Measurements from ENCODE around the gene SP7.
"Not testable (repeated sequence)": the region's sequence is repeated elsewhere in the genome, so short reads cannot be mapped to it uniquely, and the experiment has no call there.

SP7 gene

GRCh38 chr12:53336181-53336681, at the start of gene SP7:
Gene SP7 (minus strand): TSS chr12:53336354. CDS start chr12:53335646, 708 bp downstream.
- DNase-seq (ENCODE audit: low read depth): no peak

DNA sequence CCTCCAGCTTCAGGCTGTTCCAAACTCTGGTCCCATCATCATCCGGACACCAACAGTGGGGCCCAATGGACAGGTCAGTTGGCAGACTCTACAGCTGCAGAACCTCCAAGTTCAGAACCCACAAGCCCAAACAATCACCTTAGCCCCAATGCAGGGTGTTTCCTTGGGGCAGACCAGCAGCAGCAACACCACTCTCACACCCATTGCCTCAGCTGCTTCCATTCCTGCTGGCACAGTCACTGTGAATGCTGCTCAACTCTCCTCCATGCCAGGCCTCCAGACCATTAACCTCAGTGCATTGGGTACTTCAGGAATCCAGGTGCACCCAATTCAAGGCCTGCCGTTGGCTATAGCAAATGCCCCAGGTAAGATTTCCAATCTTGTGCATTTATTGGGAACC, 47.1 kb upstream of the SP7 start:
- DNase-seq (ENCODE audit: low read depth): no peak

DNA sequence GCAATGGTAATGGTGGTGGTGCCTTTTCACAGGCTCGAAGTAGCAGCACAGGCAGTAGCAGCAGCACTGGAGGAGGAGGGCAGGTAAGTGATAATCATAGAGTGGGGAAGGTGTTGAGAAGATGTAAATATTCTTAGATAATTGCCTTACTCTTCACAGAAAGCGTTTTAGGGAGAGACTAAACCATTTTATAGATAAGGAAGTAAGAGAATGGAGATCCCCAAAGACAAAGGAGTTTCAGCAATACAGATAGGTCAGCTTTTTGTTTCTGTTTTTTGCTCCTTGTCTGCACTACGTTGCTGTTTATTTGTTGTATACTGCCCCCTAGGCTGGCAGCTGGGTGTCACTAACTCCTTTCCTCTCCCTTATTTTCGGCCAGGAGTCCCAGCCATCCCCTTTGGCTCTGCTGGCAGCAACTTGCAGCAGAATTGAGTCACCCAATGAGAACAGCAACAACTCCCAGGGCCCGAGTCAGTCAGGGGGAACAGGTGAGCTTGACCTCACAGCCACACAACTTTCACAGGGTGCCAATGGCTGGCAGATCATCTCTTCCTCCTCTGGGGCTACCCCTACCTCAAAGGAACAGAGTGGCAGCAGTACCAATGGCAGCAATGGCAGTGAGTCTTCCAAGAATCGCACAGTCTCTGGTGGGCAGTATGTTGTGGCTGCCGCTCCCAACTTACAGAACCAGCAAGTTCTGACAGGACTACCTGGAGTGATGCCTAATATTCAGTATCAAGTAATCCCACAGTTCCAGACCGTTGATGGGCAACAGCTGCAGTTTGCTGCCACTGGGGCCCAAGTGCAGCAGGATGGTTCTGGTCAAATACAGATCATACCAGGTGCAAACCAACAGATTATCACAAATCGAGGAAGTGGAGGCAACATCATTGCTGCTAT, 45.8 kb upstream of the SP7 start:
- no peak for DNase-seq (ENCODE audit: low read depth)

- DNase-seq (ENCODE audit: low read depth): no peak
Measured at GRCh38 chr12:53380794-53381730, 44.9 kb upstream of the SP7 start.

- DNase-seq (ENCODE audit: low read depth): peak; percentile 94
Measured at GRCh38 chr12:53380104-53380793, 44.1 kb upstream of the SP7 start, which contains the start of gene SP1. Gene SP1 (plus strand): TSS chr12:53380176. CDS start chr12:53380292, 116 bp downstream.

- peak; percentile 60 for DNase-seq (ENCODE audit: low read depth)
Measured at GRCh38 chr12:53379389-53380103, 43.4 kb upstream of the SP7 start.

DNA sequence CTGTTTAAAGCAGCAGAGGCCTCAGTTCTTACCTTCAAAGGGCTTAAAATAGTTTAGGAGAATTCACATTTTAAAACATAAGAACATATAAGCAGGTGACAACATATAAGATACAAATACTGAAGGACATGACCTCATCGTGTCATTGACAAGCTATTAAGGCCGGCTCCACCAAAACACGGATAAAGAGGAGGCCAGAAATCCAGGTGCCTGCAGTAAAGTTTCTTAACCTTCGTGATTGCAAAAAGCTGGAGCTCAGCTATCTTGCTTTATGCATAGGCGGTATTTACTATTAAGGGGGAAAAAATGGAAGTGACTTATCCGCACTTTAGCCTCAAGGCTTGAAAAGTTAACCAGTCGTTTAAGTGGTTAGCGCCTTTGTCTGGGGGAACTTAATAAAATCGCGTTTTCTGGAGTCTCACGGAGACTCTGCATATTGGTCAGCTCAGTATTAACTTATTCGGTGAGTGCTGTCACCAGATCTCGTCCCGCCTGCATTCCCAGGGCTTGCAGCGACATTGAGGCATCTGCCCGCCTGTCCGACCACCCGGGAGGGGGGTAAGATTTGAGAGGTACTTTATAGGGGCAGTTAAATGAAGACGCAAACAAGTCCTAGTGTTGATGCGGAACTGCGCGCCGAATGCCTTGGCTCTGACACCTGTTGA, 42.7 kb upstream of the SP7 start:
- no peak for DNase-seq (ENCODE audit: low read depth)

GRCh38 chr12:53378222-53378621, 42.1 kb upstream of the SP7 start:
- no peak for DNase-seq (ENCODE audit: low read depth)

- no peak for DNase-seq (ENCODE audit: low read depth)
Measured at GRCh38 chr12:53376747-53377146, 40.6 kb upstream of the SP7 start.

DNA sequence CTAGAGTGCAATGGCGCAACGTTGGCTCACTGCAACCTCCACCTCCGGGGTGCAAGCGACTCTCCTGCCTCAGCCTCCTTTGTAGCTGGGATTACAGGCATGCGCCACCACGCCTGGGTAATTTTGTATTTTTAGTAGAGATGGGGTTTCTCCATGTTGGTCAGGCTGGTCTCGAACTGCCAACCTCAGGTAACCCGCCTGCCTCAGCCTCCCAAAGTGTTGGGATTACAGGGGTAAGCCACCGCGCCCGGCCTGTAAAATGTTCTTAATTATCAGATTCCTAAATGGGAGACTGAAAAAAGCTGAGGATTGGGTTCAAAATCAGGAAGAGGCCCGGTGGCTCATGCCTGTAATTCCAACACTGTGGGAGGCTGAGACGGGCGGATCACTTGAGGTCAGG, 38.1 kb upstream of the SP7 start:
- not testable (repeated sequence) for DNase-seq (ENCODE audit: low read depth)

GRCh38 chr12:53373554-53374133, 37.5 kb upstream of the SP7 start:
- not testable (repeated sequence) for DNase-seq (ENCODE audit: low read depth)

DNA sequence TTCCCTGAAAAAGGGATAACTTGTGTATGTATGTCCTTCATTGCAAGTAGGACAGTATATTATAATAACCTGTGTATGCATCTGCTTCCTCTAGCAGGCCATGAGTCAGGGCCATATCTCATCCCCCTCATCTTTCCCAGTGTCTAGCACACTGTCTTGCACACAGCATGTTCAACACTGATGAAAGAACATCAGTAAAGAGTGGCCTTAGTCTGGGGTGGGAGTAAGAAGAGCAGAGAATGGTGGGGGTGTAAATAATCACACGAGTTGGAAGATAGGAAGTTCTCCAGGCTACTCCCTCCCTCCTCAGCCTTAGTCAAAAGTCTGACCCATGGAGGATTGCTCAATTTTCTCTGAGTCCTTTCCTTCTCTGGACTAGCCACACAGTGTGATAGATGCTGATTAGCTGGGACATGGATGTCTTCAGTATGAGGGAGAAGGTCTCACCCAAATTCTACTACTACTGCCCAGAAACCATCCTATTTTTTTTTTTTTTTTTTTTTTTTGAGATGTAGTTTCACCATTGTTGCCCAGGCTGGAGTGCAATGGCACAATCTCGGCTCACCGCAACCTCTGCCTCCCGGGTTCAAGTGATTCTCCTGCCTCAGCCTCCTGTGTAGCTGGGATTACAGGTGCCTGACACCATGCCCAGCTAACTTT, 29.2 kb upstream of the SP7 start:
- DNase-seq (ENCODE audit: low read depth): no peak

DNA sequence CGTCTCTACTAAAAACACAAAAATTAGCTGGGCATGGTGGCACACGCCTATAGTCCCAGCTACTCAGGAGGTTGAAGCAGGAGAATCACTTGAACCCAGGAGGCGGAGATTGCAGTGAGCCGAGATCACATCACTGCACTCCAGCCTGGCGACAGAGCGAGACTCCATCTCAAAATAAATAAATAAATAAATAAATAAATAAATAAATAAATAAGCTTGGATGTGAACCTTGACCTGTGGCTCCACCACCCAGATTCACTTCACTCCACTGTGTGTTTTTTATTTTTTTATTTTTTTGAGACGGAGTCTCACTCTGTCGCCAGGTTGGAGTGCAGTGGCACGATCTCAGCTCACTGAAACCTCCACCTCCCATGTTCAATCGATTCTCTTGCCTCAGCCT, 25.5 kb upstream of the SP7 start:
- DNase-seq (ENCODE audit: low read depth): not testable (repeated sequence)

GRCh38 chr12:53358836-53359419, 22.8 kb upstream of the SP7 start:
- no peak for DNase-seq (ENCODE audit: low read depth)

GRCh38 chr12:53355121-53355520, 19.0 kb upstream of the SP7 start:
- DNase-seq (ENCODE audit: low read depth): no peak

DNA sequence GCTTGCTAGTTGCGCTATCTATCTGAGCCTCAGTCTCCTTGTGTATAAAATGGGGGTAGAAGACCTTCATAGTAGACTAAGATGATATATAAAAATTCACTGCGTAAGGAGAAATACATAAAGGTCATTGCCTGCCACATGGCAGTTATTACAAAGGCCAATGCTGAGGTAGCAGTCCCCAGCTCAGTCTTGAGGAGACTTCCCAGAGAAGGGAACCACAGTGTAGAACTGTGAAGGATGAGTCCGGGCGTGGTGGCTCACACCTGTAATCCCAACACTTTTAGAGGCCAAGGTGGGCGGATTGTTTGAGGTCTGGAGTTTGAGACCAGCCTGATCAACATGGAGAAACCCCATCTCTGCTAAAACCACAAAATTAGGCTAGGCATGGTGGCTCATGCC, 17.1 kb upstream of the SP7 start:
- DNase-seq (ENCODE audit: low read depth): no peak

DNA sequence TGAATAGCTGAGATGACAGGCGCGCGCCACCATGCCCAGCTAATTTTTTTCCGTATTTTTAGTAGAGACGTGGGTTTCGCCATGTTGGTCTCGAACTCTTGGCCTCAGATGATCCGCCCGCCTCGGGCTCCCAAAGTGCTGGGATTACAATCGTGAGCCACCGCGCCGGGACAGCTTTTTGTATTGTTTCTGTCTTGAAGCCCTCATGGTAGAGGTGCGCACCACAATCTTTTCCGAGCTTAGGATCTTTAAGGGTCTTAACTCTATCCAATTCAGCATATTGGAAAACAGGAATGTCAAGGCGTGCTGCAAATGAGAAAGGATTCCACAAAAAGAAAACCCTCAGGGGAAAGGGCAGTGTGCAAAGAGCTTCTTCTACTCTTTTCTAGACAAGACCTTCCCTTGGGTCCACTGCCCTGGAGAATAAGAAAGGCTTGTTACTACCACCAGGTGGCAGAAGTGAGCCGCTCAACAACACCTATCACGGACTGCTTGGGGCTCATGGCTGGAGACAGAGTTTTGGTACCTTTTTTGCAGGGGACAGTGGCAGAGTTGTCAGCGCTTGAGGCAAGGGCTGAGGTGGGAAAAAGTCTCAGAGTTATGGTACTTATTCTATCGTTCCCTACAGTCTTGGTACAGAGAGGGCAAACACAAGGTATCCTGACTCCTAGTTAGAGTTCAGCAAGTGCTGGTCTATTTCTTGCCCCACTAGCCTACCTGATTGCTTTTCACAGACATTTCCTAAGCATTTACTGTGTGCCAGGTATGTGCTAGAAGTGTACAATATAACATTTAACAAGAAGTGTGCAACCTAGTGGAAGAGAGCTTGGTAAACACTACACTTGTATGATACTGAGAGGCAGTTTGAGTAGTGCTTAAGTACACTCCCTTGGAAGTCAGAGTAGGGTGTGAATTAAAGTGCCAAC, 16.4 kb upstream of the SP7 start:
- DNase-seq (ENCODE audit: low read depth): peak; percentile 37

- no peak for DNase-seq (ENCODE audit: low read depth)
Measured at GRCh38 chr12:53347905-53348304, 11.8 kb upstream of the SP7 start.

All from stimulated activated CD8-positive, alpha-beta memory T cell treated with anti-CD3 and anti-CD28 coated beads, Interleukin-15, amount 100 ng/mL, for 24 hours (primary cell).